SKM-1 treated with dmso at 0.1 percent for 144 hours (cell line): ENCODE data around the gene HTR6.
"Not testable (repeated sequence)": the region's sequence is repeated elsewhere in the genome, so short reads cannot be mapped to it uniquely, and the experiment has no call there.

Experiments
- DNase-seq: peaks from one replicate; lab custom pipeline; 2025; ENCODE audit not compliant: unreplicated experiment; lab: John Stamatoyannopoulos, UW

HTR6 gene

DNA sequence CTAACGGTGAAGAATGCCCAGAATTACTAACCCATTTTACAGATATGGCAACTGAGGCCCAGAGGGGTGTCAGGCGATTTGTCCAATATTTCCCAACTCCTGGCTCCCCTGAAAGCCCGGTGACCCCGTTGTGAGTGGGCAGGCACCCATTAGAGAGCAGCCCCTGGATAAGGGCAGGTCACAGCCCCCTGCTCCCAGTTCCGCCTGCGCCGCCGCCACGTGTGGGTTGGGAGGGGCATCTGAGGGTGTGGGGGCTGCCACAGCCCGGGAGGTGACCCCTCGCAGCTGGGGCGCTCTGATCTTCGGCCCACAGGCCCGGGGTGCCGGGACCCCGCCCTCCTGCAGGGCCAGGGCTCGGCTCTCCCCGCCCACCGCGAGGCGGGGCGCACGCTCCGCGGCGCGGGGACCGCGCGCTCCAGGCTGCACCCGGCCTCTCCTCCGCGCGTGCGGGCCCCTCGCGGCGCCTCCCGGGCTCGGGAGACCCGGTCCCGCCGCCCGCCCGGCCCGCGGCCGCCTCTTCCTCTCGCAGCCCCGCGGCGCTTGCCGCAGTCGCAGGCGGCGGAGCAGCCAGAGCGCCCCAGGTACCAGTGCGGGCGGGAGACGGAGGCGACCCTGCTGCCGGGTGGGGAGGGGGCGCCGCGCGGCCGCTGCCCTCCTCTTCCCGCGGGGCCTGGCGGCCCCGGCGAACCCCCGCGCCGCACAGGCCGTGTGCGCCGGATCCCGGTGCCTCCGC lies at the start of gene HTR6:
Gene HTR6, plus strand, starts transcription at position 423 of the 733 bp plus-strand sequence. CDS start 879 bp downstream, outside the sequence.
- no peak for DNase-seq

DNA sequence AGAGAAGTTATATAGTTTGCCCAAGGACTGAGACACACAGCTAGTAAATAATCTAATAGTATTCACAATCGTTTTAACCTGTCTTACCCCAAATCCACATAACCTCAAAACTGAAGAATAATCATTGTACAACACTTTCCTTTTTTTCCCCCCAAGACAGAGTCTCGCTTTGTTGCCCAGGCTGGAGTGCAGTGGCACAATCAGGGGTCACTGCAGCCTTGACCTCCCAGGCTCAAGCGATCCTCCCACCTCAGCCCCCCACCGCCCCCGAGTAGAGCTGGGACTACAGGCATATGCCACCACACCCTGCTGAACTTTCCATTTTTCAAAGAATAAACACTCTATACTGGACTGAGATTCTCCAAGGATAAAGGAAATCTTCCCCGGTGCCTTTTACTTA lies 49.2 kb upstream of the HTR6 start:
- DNase-seq, result no peak

DNA sequence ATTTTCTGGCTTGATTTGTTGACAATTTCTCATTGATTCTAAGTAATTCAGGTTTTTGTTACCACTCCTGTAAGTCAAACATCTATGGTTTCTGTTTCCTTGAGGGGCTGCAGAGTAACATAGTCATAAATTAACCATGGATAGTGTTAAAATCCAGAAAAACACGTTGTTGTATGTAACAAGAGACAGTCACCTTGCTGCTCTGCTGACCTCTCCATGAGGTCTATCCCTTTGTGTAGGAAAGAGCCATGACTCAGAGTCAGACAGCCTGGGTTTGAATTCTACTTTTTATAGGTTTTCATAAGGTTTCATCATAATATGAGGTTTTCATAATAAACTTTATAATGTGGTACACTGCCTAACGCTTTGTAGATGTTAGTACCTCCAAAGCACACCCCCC lies 48.2 kb upstream of the HTR6 start:
- DNase-seq, result no peak

DNA sequence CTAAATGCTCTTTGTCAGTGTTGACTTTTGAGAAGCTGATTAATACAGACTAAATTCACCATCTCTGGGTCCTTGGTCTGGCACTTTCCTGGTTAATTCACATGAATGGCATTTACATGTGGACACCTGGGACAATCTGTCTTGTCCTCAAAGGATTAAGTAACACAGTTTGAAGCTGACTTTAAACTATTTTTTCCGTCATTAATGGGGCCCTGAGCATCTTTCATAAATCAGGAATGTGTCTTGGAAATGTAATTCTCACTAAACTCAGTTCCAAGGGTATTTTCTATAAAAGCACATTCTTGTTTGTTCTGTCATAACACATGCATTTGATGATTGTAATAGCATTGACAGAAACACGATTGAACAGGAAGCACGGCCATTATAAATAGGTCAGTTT lies 47.3 kb upstream of the HTR6 start:
- DNase-seq, result no peak

DNA sequence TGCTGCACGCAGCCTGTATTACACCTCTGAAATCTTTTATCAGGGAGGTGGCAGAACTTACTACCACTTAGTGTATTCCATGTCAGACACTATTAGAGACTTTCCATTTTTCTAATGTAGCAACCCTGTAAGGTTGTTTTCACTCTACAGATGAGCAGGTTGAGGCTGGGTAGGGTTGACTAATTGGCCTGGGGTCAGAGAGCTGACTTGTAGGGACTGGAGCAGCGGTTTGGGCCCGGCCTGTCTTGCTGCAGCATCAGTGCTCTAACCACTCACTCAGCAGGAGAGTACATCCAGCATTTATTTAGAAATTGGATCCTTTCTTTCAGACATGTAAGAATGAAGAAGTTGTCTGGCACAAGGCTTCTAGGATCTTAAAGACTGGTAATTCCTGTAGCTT lies 46.2 kb upstream of the HTR6 start:
- DNase-seq, result no peak

DNA sequence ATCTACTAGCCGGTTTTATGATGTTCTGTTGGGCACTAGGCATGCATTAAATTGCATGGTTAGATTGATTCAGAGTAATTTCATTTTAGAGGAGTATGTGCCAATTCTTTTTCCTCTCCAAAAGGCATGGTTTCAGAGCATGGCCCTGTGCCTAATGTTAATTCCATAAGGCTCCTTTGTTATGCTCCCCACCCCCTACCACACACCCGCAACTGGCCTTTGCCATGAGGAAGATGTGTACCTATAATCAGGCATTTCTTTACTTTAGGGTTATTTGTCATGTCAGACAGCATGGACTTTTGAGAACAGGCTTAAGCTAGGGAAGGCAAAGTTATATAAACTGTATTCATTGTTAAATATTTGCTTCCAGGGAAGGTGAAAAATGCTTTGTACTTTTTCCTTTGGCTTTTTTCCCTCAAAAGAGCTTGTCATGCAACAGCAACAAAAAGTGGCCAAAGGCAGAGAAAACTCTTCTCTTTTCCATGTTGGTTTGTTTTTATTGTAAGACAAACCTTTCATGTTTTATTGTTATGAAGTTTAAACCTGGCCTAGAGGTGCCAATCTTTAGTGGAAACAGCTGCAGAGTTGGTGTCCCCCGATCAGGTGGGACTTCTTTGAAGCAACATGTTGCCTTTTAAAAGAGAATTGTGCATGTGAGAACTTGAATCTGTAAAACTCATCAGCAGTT lies 44.8 kb upstream of the HTR6 start:
- DNase-seq, result no peak

DNA sequence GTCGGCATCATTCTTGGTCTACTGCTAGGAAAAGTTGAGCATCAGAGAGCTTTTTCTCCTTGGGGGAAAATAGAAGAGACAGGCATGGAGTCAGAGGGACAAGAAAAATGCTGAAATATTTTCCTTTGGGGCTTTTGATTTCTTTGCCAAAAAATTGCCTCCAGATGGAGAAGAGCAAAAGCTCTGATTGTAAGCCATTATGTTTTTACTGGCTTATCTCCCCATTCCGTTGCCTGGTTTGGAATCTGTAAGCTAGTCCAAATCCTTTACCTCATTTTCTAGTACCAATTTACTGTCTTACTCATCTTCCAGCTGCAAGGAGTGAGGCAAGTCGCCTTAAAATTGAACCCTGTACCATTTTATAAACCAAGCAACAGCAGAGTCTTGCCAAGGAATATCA lies 43.9 kb upstream of the HTR6 start:
- no peak for DNase-seq

DNA sequence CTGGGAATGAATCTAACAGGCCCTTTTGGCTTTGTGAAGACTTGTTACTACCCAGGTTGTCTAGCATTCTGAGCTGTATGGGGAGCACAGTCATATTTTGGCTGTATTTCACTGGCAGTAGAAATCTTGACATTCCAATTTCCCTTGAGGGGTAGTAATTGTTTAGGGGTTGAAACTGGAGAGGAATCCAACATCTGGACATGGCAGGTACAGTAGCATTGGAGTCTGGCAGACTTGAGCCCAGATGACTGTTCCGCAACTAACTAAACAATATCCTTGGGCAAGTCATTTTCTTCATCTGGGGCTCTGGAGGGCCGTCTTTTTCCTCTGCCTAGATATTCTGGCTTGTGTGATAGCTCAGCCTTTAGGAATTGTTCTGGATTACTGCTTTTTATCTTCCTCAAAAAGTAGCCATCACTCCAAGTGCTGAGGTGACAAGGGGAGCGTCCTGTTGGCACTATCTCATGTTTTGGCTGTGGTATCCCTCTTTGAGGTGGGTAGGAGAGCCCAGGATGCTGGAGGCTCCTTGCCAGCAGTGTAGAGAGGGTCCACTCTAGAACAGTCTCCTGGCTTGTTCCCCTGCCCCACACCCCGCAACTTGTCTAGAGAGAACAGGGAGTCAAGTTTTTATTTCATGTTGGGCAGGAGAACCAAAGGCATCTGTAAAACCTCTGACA lies 43.3 kb upstream of the HTR6 start:
- no peak for DNase-seq

DNA sequence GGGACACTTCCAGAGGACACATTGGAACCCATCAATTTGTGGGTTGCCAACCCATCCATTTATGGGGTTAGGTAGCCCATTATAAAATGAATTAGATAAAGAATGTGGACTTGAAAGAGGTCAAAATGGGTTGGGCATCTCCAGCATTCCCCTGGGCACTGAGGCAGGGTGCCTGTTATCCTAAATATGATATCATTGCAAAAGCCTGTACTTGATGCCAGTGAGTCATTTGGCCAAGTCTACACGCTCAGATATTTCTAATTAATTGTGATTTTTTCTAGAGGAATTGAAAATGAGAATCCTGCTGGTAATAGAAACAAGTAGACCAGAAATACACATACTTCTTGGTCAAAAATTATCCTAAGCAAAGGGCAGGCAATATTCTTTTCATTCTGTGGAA lies 42.5 kb upstream of the HTR6 start:
- DNase-seq, result no peak

DNA sequence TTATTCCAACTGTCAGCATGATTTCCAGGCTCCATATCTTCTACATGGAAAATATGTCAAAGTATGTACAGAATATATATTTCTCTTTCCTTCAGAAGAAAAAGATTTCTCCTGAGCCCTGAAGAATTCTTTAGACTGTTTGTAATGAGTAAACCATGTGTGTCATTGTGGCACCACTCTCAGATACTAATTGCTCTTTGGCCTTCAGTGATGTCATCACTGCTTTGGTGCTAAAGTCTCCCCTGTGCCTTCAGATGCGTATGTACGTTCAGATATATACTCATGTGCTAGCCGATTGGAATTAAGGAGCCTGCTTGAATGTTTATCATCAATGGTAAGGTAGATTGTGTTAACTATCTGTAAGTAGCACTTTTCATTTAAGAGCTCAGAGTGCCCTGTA lies 41.2 kb upstream of the HTR6 start:
- DNase-seq, result no peak

DNA sequence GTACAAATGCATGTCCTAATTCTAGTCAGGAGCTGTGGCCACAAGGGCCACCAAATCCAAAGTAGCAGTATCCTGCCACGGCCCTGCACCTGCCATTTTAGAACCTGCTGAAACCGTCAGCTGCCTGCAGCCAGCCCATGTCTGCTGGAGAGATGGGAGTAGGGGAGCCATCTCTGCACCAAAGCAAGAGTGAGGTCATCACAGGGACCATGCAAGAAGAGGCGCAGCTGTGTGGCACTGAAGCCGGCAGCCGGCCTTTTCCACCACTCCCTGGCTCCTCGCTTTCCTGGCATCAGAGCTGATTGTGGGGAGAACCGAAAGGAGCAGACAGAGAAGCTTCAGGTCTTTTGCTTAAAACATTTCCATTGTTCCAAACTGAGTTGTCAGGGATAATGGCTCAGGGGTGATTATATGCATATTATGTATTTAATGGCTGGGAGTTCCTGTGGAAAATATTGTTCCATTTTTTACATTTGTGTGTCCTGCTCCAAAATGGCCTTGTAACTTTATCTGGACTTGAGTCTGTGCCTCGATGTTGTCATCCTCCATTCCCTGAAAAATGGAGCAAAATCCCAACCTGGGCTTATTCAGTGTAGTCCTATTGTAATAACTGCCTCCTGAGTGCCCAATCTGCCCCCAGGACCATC lies 39.3 kb upstream of the HTR6 start:
- no peak for DNase-seq

DNA sequence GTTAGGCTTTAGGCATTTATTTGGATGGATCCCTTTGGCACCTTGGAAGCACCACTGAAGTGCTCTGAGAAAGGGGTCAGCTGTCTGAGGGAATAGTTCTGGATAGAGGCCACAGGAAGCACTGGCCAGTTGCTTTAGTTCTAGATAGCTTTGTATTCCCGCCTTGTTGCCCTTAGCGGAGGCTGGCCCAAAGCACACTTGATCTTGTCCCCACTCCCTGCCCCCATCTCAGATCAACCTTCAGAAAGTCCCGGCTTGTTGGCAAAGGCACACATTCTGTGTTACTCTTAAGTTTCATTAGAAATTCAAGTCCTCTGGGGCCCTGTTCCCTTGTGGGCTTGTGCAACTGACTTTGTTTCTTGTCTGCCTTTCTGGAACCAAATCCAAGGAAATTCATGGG lies 35.8 kb upstream of the HTR6 start:
- no peak for DNase-seq

DNA sequence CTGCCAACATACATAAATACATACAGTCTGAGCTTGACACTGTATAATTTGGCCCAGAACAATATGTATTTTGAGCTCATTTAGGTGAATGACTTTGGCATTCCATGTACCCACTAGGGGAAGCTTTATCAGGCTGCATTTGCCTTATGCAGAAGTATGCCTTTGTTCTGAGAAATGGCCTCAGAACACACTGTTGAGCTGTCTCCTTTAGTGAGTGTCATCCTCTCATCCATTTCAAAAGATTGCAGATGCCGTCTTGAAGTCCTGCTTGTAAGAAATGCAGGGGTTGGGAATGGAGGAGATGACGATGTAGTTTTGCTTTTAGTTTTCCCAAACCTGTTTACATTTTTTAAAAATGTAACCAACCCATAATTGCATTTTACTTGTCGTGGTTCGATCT lies 35.3 kb upstream of the HTR6 start:
- DNase-seq, result no peak

DNA sequence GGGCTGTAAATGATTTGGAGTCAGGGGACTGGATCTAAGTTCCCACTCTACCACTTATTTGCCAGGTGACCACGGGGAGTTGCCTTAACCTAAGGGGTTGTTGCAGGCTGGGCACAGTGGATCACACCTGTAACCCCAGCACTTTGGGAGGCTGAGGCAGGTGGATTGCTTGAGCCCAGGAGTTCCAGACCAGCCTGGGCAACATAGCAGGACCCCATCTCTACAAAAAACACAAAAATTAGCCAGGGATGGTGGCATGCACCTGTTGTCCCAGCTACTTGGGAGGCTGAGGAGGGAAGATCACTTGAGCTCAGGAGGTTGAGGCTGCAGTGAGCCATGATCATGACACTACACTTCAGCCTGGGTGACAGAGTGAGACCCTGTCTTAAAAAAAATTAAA lies 34.5 kb upstream of the HTR6 start:
- not testable (repeated sequence) for DNase-seq

DNA sequence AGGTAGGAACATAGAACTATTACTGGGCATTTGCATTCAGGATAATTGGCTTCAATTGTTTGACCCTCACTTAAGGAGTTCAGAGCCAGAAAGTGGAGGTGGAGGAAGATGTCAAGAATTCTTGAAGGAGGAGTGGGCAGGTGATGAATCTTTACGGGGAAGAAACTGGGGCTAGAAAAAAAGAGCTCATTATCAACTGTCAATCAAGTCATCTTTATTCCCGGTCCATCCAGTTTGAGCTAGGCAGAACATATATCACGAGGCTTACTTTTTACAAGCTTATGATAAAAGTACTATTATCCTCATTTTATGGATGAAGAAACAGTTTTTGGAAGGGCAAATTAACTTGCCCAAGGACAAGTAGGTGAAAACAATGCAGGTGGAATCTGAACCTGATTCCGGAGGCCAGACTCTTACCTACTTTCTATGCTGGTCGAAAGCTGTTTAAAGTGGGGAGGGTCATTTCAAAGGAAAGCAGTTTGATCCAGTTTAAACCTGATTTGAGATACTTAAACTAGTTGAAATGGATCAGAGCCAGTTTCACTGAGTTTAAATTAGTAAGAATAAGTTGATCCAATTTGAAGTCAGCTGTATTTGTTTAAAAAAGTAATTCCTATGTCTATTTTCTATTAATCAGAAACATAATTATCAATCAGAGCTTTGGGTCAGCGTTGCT lies 33.8 kb upstream of the HTR6 start:
- no peak for DNase-seq

DNA sequence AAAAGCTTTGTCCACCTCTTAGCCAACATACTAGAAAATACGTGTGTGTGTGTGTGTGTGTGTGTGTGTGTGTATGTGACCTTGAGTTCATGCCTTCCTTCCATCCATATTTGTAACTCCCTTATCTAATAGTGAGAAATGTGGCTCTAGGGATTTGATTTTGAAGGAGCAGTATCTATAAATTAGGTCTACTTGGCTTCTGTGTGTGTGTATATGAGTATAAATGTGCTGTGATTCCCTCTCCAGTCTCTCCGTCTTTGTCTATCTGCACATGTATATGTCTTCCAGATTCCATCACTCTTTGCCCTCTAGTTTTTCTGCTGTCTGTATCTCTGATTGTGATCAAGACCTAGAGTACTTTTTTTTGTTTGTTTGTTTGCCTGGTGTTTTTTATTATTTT lies 32.5 kb upstream of the HTR6 start:
- no peak for DNase-seq

DNA sequence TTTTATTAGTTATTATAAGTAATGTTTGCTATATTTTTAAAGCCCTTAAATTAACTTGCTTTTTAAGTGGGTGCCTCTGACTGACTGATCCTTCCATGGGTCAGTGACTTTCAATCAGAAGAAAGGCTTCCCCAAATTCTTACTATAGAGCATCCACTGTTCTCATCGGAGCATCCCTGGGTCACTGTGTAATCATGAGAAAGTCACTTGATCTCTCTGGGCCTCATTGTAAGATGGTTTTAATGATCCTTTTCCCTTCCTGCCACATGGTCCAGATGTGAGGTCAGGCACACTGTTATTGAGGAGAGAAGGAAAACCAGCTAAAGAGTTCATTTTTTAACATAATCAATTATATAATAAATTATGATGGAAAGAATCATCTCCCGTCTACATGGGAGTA lies 31.6 kb upstream of the HTR6 start:
- no peak for DNase-seq

DNA sequence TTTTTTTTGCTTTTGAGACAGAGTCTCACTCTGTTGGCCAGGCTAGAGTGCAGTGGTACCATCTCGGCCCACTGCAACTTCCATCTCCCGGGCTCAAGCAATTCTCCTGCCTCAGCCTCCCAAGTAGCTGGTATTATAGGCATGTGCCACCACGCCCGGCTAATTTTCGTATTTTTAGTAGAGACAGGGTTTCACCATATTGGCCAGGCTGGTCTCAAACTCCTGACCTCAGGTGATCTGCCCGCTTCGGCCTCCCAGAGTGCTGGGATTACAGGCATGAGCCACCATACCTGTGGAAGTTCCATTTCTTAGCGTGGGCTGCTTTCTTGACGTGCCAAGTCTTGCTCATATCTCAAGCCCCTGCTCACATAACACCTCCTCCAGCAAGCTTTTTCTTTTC lies 29.6 kb upstream of the HTR6 start:
- DNase-seq, result not testable (repeated sequence)

DNA sequence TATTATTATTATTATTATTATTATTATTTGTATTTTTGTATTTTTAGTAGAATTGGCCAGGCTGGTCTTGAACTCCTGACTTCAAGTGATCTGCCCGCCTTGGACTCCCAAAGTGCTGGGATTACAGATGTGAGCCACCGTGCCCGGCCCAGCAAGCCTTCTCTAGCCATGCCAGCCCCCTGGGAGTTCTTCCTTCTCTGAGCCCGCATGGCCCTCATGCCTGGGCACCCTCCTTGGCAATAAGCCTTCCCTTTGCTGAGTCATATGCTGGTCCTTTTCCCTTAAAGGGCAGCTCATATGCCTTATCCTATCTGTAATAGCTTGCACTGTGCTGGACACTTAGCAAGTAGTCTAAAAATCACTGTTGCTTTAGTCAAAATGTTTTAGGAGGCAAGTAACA lies 29.0 kb upstream of the HTR6 start:
- DNase-seq, result no peak

DNA sequence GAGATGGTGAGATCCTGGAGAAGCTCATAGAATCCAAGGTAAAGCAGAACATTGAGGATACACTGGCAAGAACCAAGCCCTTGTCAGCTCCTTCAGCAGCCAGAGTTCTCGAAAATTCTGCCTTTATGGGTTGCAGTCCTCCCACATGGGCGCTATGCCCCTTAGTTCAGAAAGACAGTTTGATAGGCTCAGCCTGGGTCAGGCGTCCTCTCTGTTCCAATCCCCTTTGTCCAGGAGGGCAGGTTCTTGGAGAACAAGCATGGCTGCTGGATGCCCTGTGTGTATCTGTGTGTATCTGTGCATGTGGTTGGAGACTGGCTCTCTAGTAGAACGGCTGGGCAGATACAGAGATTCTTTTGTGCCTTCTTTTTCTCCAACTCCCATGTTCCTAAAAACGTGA lies 28.6 kb upstream of the HTR6 start:
- DNase-seq, result no peak

DNA sequence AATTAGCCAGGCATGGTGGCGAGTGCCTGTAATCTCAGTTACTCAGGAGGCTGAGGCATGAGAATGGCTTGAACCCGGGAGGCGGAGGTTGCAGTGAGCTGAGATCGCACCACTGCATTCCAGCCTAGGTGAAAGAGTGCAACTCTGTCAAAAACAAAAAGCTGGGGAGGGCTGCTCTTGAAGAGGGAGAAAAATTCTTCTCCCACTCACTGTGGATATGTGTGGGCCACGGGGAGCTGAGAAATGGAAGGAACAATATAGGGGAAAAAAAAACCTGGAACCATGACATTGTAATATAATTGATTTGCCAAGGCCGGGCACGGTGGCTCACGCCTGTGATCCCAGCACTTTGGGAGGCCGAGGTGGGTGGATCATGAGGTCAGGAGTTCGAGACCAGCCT lies 27.9 kb upstream of the HTR6 start:
- not testable (repeated sequence) for DNase-seq
